ENCODE data around the gene ZNF750.

Gene ZNF750

GRCh38 chr17:82780971-82781893 is 58.6 kb downstream of the ZNF750 start:
- no peak for DNase-seq (ENCODE audit: low spot score)
- TF ChIP-seq, protein P1, sequence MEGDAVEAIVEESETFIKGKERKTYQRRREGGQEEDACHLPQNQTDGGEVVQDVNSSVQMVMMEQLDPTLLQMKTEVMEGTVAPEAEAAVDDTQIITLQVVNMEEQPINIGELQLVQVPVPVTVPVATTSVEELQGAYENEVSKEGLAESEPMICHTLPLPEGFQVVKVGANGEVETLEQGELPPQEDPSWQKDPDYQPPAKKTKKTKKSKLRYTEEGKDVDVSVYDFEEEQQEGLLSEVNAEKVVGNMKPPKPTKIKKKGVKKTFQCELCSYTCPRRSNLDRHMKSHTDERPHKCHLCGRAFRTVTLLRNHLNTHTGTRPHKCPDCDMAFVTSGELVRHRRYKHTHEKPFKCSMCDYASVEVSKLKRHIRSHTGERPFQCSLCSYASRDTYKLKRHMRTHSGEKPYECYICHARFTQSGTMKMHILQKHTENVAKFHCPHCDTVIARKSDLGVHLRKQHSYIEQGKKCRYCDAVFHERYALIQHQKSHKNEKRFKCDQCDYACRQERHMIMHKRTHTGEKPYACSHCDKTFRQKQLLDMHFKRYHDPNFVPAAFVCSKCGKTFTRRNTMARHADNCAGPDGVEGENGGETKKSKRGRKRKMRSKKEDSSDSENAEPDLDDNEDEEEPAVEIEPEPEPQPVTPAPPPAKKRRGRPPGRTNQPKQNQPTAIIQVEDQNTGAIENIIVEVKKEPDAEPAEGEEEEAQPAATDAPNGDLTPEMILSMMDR (IDR thresholded peaks at IDR 0.05; ENCODE audit: extremely low read depth, insufficient read depth, missing control alignments) = no peak
- in situ Hi-C loops (cut with MboI; ENCODE audit: low pct_unique_long_range_greater_than_20kb, low sequenced_read_pairs, unreplicated experiment) = no loop called here

GRCh38 chr17:82780195-82780594 is 59.6 kb downstream of the ZNF750 start:
- TF ChIP-seq, protein P1 (IDR thresholded peaks at IDR 0.05; ENCODE audit: extremely low read depth, insufficient read depth, missing control alignments) = no peak
- no peak for DNase-seq (ENCODE audit: low spot score)
- in situ Hi-C loops (cut with MboI; ENCODE audit: low pct_unique_long_range_greater_than_20kb, low sequenced_read_pairs, unreplicated experiment) = no loop called here

DNA sequence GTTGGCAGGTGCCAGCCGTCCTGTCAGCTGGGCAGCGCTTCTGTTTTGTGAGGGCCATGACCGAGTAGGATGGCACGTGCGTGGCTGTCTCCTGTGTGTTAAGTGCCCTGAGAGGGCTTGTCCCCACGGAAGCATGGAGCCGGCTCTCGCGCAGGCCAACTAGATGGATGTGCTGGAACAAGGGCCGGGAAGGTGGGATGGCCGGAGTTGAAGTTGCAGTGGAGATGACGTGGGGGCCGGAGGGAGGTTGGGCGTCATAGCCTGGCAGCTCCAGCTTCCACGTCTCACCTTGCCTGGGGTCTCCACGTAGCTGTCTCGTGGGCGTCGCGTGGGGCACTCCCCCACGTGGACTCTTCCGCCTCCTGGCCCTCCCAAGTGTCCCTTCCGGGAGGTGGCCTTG is 60.3 kb downstream of the ZNF750 start:
- in situ Hi-C loops (cut with MboI; ENCODE audit: low pct_unique_long_range_greater_than_20kb, low sequenced_read_pairs, unreplicated experiment) = no loop called here
- no peak for DNase-seq (ENCODE audit: low spot score)
- TF ChIP-seq, protein P1 (IDR thresholded peaks at IDR 0.05; ENCODE audit: extremely low read depth, insufficient read depth, missing control alignments) = no peak
